HAP-1 (cell line): ENCODE results near the gene ADGRB2.
A peak's percentile ranks its signal among the peaks of the same experiment; 100 is the strongest.

Experiments used
- DNase-seq, 2 experiments: peaks; one replicate each; pipeline ENCODE4 v3.0.0-alpha.2; 2016 to 2020; ENCODE audit warnings: low spot score in 2 of 2
- H3K27me3 ChIP-seq: fragments of 250-450 bp; sonication (Bioruptor Pico); 2 replicates; pipeline ENCODE4 v1.5.1; 2020; ENCODE audit warnings: low read depth, mild to moderate bottlenecking, moderate library complexity
- H3K36me3 ChIP-seq: fragments of 250-450 bp; sonication (Bioruptor Pico); replicated peaks from 2 replicates; pipeline ENCODE4 v1.5.1; 2020; ENCODE audit warnings: mild to moderate bottlenecking
- H3K4me1 ChIP-seq: fragments of 250-450 bp; sonication (Bioruptor Pico); 2 replicates; pipeline ENCODE4 v1.5.1; 2020; ENCODE audit warnings: mild to moderate bottlenecking
- H3K4me3 ChIP-seq: fragments of 250-450 bp; sonication (Bioruptor Pico); 2 replicates; pipeline ENCODE4 v1.5.1; 2020; ENCODE audit warnings: mild to moderate bottlenecking, moderate library complexity
- H3K9me3 ChIP-seq: fragments of 250-450 bp; sonication (Bioruptor Pico); 2 replicates; pipeline ENCODE4 v1.5.1; 2020; ENCODE audit warnings: mild to moderate bottlenecking, moderate library complexity
- in situ Hi-C: fragments of 300-500 bp; cut with MboI; formaldehyde crosslinking; loops from 3 replicates; pipeline ENCODE4 v1.14.3; 2020; ENCODE audit warnings: low sequenced_read_pairs, inconsistent platforms, mixed read lengths

The ADGRB2 gene

GRCh38 chr1:31772669-31773248 is 8.6 kb upstream of the ADGRB2 start:
- in situ Hi-C loops: no loop called here
- Histone ChIP-seq H3K27me3 (no peaks in the 10 kb centered on the region; the same call in 1 of the 2 replicates), H3K4me1 (no peaks in the 10 kb centered on the region), H3K9me3 (no peaks in the 10 kb centered on the region), H3K36me3 (no peaks in the 10 kb centered on the region), H3K4me3 (no peak overlapping the region)
- DNase-seq: no peak

GRCh38 chr1:31771891-31772668 is 7.9 kb upstream of the ADGRB2 start:
- Histone ChIP-seq H3K4me3 (no peak overlapping the region), H3K4me1 (no peaks in the 10 kb centered on the region), H3K9me3 (no peaks in the 10 kb centered on the region), H3K27me3 (no peaks in the 10 kb centered on the region; the same call in 1 of the 2 replicates), H3K36me3 (no peaks in the 10 kb centered on the region)
- DNase-seq: no peak
- in situ Hi-C loops: no loop called here

- Histone ChIP-seq H3K4me1 (peaks cover 2% of the 10 kb centered on the region), H3K27me3 (no peaks in the 10 kb centered on the region; the same call in 1 of the 2 replicates)
- DNase-seq: no peak
Measured at GRCh38 chr1:31769720-31770390, 5.7 kb upstream of the ADGRB2 start.

DNA sequence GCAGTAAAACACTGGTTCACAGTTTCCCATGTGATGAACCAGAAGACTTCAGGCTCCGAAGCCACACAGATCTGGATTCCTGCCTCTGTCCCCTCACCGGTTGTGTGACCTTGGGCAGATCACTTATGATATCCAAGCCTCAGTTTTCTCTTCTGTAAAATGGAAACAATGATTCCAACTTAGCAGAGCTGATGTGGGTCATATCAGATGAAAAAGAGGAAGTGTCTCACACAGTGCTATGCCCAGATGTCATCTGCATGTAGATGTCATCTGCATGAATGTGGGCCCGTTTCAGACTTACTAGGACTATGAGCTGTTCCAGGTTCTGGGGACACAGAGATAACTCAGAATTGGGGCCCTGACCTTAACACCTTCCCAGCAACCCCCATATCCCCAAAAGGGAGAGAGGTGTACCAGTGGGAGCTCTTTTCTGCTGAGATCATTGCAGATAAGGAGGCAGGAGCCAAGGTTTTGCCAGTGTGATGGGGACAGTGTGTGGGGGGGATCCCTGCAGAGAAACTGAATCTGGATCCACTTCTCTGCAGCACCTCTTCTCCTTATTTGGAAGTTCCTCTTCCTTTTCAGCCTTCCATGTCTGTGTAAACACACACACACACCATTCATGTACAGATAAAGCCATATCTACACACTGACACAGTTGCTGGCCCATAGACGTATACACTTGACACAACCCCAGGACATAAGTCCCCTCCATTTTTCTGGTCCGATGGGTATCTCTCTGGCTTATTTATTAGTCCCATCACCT is 5.0 kb upstream of the ADGRB2 start:
- H3K36me3 ChIP-seq: no peaks in the 10 kb centered on the region
- no peaks in the 10 kb centered on the region; the same call in 1 of the 2 replicates for H3K27me3 ChIP-seq
- H3K4me3 ChIP-seq: no peak overlapping the region
- no peaks in the 10 kb centered on the region for H3K9me3 ChIP-seq
- peaks cover 7% of the 10 kb centered on the region for H3K4me1 ChIP-seq
- in situ Hi-C loops: no loop called here
- no peak for DNase-seq

More at GRCh38 chr1:31769720-31770390, 5.7 kb upstream of the ADGRB2 start:
- Histone ChIP-seq H3K36me3 (no peaks in the 10 kb centered on the region), H3K4me3 (no peak overlapping the region), H3K9me3 (no peaks in the 10 kb centered on the region)
- in situ Hi-C loops: no loop called here

DNA sequence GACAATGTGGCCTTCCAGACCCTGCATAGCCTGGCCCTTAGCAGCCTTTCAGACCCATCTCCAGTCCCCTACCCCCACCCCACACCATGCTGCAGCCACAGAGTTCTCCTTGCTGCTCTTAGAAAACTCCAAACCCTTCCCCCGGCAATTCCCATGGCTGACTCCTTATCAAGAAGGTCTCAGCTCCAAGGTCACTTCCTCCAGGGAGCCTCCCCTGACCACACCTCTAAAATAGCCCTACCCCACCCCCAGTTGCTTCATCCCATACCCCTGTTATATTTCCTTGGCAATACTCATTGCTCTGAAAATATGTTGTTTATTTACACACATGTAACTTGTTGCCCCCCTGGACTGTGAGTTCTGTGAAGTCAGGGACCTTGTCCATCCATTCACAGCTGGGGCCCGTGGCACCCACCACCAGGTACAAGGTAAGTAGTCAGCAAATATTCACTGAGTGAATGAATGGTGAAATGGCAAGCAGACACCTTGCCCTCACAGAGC is 4.3 kb upstream of the ADGRB2 start:
- Histone ChIP-seq H3K36me3 (no peaks in the 10 kb centered on the region), H3K9me3 (no peaks in the 10 kb centered on the region), H3K4me3 (no peak overlapping the region), H3K4me1 (peaks cover 7% of the 10 kb centered on the region), H3K27me3 (no peaks in the 10 kb centered on the region; the same call in 1 of the 2 replicates)
- in situ Hi-C loops: no loop called here
- DNase-seq: no peak

DNA sequence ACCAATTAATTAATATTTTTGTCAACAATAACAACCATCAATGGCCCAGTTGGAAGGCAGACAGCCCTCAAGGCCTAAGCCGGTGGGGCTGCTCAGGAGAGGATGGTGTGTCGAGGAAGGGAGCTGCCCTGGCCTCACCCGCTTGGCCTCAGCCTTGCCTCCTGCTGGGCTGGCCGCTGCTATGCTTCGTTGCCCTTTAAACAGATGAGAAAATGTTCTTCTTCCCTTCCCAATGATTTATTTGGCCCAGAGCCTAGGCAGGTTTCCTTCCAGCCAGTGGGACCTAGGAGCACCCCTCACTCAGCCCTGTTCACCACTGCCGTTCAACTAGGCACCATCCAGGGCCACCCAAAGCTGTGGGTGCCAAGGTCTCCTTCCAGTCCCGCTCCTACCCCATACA is 3.1 kb upstream of the ADGRB2 start:
- Histone ChIP-seq H3K4me3 (no peak overlapping the region), H3K36me3 (no peaks in the 10 kb centered on the region), H3K27me3 (no peaks in the 10 kb centered on the region; the same call in 1 of the 2 replicates), H3K4me1 (peaks cover 9% of the 10 kb centered on the region), H3K9me3 (no peaks in the 10 kb centered on the region)
- in situ Hi-C loops: no loop called here
- no peak for DNase-seq

- Histone ChIP-seq H3K4me1 (peaks cover 16% of the 10 kb centered on the region), H3K9me3 (no peaks in the 10 kb centered on the region), H3K36me3 (no peaks in the 10 kb centered on the region), H3K27me3 (no peaks in the 10 kb centered on the region; the same call in 1 of the 2 replicates), H3K4me3 (no peak overlapping the region)
- DNase-seq: no peak
- in situ Hi-C loops: no loop called here
Measured at GRCh38 chr1:31765516-31765915, 1.4 kb upstream of the ADGRB2 start.

DNA sequence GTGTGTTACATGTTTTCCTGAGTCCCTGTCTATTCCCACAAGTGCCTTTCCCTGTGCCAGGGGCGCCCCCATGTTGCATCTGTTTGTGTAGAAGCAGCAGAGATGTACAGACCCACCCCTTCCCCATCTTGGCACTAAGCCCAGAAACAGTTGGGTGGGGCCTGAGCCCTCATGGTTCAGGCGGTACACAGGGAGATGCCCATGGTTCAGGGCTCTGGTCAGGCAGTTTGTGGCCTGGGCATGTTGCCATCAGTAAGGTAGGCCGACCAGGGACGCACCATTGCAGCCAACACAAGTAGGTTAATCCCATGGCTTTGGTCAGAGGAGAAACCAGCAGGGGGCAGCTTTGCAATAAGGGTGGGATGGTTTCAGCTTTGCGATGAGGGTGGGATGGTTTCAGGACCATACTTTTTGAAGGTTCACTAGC is 914 bp upstream of the ADGRB2 start:
- peak in 1 of 2 experiments; percentile 69 for DNase-seq
- in situ Hi-C loops: no loop called here
- H3K27me3 ChIP-seq: no peaks in the 10 kb centered on the region; the same call in 1 of the 2 replicates
- no peaks in the 10 kb centered on the region for H3K9me3 ChIP-seq
- no peaks in the 10 kb centered on the region for H3K36me3 ChIP-seq
- no peak overlapping the region; the same call in 1 of the 2 replicates for H3K4me3 ChIP-seq
- peaks cover 18% of the 10 kb centered on the region for H3K4me1 ChIP-seq

DNA sequence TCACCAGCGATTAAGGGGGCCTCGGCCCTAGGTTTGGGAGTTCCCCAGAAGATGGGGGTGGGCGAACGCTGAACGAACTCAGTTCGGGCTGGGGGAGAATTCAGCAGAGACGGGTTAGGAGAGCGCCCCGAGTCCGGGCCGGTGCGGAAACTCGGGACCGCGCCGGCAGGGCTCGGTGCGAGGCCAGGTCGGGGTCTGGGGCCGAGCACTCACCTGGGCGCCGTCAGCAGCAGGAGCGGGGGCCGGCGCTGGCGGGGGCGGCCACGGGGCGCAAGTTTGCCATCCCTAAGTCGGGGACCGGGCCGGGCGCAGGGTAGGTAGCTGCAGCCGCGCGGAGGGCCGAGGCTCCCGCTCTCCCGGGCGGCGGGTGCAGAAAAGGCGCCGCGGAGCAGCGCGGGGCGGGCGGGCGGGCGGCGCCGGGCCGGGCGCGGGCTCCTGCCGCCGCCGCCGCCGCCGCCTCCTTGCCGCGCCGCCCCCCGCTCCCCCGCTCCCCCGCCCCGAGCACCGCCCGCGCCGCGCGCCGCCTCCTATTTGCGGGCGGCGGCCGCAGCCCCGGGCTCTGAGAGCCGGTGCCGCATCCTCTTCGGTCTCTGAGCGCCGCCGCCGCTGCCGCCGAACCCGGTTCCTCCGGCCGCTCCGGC is 349 bp downstream of the ADGRB2 start:
- no peak for DNase-seq
- no peaks in the 10 kb centered on the region; the same call in 1 of the 2 replicates for H3K27me3 ChIP-seq
- no peaks in the 10 kb centered on the region for H3K36me3 ChIP-seq
- H3K4me3 ChIP-seq: peak overlapping the region; percentile 49
- peaks cover 20% of the 10 kb centered on the region for H3K4me1 ChIP-seq
- in situ Hi-C loops: no loop called here
- no peaks in the 10 kb centered on the region for H3K9me3 ChIP-seq

GRCh38 chr1:31762726-31763670 is 1.1 kb downstream of the ADGRB2 start:
- DNase-seq: peak; percentile 52 to 84

DNA sequence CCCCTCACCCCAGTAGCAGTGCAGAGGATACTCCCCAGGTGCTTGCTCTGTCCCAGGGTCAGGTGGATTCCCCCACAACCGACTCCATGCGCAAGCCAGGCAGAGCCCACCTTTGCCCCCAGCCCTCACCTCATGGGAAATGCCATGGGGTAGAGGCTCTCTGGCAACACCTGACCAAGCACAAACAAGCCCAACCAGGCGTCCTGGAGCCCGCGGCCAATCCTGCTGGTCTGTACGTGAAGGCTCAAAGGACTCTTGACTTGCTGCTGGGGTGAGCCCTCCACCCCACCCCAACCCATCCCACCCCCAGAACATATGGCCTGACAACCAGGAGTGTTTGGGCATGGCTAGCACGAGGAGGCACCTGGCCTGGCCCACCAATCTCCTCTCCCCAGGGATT is 1.8 kb downstream of the ADGRB2 start:
- H3K4me1 ChIP-seq: peaks cover 20% of the 10 kb centered on the region
- peak overlapping the region; percentile 49 for H3K4me3 ChIP-seq
- in situ Hi-C loops: no loop called here
- no peaks in the 10 kb centered on the region for H3K27me3 ChIP-seq
- no peaks in the 10 kb centered on the region; the same call in 1 of the 2 replicates for H3K36me3 ChIP-seq
- H3K9me3 ChIP-seq: no peaks in the 10 kb centered on the region
- no peak for DNase-seq

More at GRCh38 chr1:31762726-31763670, 1.1 kb downstream of the ADGRB2 start:
- peak overlapping the region; percentile 49 for H3K4me3 ChIP-seq
- in situ Hi-C loops: no loop called here
- H3K36me3 ChIP-seq: no peaks in the 10 kb centered on the region
- no peaks in the 10 kb centered on the region for H3K9me3 ChIP-seq
- H3K4me1 ChIP-seq: peaks cover 20% of the 10 kb centered on the region
- H3K27me3 ChIP-seq: no peaks in the 10 kb centered on the region; the same call in 1 of the 2 replicates

- in situ Hi-C loops: no loop called here
- Histone ChIP-seq H3K36me3 (peaks cover 3% of the 10 kb centered on the region), H3K9me3 (no peaks in the 10 kb centered on the region), H3K27me3 (no peaks in the 10 kb centered on the region), H3K4me3 (peak overlapping the region; percentile 49), H3K4me1 (peaks cover 20% of the 10 kb centered on the region)
- no peak for DNase-seq
Measured at GRCh38 chr1:31761883-31762282, 2.3 kb downstream of the ADGRB2 start.
